ELR (cell line): ENCODE results near the gene SLC1A2.

Source experiments
- DNase-seq: peaks from one replicate; pipeline ENCODE4 v3.0.0-alpha.2; 2015; ENCODE audit warnings: low read depth

The SLC1A2 gene

DNA sequence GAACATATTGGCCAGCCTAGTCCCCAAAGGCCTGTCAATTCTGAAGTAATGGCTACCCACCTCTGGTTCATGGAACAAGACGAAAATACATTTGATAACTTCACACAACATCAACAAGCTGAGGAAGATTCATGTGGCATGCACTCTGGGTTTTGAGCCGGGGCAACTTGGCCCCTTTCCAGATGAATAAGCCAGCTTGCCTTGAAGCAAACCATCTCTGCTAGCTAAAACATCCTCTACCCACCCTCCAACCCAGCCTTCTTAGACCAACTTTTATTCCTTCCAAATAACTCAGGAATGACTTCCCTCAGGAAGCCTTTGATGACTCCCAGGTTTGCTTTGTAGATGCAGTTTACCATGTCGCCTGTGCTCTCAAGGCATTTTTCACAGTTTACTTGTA lies 94.4 kb downstream of the SLC1A2 start:
- peak; percentile 42 for DNase-seq

DNA sequence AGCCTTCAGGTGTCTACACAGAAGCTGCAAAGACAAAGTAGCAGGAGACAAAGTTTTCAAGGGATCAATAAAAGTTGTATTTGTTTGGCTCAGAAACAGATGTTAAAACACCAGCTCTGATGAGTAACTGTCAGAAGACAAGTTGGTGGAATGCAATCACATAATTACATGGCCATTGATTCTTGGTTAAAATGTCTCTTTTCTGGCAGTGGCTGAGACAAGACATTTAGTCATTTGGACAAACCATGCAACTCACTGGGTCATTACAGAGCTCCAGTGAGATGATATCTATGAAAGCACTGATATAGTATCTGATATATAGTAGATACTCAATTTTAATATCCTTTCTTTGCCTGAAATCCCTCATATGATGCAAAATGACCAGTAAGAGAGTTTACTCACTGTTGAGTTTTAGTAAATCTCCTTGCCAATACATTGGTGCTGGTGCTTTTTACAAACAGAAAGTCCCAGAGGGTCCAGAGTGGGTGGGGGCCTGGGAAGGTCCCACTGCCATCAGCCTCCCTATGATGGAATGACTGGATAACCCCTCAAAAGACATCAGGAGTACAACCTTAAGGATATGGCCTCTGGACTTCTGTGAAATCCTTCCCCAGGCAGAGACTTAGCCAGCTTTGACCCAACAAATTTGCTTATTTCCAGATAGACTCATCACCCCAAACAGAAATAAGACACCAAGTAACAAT lies 95.0 kb downstream of the SLC1A2 start:
- DNase-seq: no peak

DNA sequence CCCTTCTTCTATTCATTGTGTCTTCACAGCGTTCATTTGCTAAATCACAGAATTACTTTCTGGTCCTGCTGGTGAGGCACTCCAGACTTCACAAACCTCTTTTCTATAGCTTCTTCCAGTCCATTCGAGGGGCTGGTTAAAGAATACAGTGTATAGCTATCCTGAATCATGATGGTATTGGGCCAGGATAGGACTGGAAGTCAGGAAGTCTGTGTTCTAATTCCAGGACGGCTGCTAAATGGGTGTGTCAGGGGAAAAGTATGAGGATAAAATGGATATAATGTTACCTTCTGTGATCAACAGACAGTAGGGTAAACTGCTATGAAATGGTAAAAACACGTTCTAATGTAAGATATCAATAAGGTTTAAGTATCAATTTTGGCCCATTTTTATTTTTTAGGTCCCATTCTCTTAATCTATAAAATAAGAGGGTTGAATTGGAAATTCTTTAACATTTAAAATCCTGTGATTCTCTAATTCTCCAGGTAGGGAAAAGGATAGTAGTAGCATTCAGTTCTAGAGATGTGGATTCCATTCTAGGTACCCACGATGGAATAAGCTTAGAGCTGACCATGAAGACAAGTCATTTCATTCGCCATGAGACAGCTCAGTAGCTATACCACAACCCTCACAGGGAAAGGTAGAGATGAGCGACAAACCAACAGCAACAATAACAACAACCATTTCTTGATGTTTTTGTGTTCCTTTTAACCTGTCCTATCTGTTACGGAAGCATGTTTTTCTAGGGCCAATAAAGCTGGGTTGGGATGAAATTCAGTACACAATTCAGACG lies 96.1 kb downstream of the SLC1A2 start:
- DNase-seq: peak; percentile 36

DNA sequence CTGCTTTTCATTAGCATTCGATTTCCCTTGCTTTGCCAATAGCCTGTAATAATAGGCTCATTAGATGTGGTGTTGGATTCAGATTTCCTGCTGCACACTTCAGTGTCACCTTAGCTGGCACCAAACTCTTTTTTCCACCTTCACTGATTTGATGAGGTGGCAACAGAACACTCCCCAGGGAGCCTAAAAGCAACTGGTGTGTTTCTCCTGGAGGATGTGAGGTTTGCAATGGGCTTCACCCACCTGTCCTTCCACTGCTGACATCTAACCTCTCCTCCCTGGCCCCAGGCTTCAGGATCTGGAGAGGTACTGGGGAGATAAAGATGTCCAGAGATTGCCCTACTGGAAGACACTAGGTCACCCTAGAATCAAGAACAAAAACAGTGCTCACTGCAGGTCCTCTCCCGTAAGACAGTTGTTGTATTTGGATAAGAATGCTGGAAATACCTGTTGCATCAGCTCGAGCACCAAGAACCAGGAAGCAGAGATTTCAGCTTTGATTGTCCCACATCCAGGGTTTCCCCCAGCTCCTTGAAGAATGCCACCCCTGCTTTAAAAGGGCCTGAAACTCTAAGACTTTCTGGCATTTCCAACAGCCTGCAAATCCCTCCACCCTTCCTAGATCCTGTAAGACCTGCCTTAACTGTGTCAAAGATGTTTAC lies 96.9 kb downstream of the SLC1A2 start:
- no peak for DNase-seq

DNA sequence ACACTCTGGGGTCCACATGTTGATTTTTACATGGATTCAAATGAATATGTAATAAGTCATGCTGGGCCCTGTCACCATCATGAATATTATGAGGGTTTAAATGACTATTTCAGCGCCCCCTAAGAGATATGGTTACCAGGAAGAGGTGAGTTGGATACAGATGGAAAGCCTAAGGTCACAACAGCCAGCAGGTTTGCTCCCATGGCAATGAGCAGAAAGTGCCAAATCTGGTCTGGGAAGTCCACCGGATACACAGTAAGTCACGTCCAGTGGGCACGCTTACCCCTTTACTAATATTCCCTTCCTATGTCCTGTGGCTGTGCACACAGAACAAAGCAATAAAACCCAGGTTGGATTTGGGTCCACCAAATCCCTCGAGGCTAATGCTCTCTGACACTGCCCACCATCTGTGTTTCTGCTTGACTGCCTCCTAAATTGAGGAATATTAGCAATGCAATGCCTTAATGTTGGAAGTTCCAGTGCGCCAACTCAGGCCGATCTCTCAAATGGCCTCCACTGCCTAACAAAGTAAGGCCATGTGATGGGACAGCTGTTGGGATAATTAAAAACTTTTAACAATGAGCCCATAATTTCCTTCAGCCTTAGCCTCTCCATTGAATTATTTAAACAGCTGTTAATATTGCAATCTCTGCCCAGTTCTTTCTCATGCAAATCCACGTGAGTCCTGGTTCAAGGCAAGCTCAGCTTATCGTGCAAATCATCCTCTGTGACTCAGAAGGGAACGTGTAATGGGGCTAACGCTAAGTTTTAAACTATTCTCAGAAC lies 97.6 kb downstream of the SLC1A2 start:
- peak; percentile 38 for DNase-seq

DNA sequence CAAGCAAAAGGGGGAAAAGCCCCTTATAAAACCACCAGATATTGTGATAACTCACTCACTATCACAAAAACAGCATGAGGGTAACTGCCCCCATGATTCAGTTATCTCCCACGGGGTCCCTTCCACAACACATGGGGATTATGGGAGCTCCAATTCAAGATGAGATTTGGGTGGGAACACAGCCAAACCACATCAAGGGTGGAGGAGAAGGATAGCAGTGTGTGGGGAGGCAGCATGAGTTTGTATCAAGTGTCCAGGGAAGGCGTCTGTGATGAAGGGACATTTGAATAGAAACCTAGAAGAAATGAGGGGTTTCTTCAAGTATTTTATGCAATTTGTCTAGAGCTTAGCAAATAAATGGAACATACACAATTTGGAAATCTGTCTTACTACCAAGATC lies 98.2 kb downstream of the SLC1A2 start:
- no peak for DNase-seq

DNA sequence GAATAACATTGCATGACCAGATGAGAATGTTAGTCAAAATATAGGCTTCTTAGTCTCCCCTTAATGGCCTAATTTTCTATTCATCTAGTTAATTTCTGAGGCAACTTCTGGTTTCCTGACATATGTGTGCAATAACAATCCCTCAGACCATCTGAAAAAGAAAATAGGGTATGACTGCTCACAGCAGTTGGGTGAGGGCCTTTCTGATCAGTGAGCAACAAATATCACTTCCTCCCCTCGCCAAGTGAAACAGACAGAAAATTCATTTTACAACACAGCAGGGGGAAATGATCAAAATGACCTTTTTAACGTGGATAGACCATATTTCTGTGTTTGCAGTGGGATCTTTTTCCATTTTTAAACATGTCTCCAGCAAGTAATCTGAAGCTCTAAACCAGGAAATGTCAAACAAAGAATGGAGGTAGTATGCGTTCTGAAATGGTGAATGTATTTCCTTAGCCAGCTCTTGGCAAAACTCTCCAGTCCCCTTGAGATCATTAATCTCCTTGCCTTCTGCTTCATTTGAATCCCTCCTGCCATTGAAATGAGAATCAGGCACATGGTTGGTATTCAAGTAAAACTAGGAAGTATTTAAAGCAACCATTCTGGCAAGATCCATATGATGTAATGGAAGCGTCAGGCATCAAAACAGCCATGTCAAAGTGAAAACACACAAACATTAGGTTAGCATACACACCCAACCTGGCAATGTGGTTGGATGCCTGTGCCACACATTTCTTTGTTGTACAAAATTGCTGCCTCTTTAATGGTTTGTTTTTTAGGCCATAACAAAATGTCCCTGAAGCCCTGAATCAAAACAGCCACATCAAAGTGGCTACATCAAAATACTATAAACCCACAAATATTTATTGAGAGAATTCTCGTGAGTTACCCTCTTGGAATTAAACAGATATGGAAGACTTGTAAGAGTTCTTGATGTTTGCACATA lies 100.1 kb downstream of the SLC1A2 start:
- no peak for DNase-seq

DNA sequence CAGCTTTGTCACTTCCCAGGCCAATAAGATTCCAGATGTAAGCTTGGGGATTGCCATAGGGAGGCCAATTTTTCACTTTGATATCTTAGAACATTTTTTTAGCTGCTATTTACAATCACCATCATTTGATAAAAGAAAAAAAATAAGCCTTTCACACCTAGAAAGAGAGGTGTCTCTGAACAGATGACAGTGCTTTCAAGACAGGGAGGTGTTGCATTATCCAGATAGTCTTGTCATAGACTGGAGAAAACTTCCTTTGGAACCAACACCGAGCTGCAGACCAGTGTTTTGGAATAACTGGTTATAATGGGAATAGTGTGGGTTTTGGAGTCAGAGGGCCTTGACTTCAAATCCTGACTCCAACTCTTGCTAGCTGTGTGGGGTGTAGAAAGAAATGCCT lies 101.0 kb downstream of the SLC1A2 start:
- DNase-seq: no peak

DNA sequence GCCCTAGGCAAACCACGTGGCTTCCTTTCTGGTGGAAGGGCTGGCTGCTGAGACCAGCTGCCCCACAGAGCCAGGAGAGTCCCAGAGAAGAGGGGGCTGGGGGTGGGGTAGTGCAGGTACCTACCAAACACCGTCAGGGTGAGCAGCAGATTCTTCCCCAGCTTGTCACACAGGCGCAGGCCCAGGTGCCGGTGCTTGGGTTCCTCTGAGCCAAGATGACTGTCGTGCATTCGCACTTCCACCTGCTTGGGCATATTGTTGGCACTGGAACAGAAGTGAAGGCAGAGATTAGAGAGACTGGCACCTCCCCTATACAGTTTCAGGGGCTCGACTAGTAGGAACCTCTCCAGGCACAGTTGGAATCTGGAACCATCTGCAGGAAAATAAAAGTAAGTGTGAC lies 102.1 kb downstream of the SLC1A2 start:
- no peak for DNase-seq

DNA sequence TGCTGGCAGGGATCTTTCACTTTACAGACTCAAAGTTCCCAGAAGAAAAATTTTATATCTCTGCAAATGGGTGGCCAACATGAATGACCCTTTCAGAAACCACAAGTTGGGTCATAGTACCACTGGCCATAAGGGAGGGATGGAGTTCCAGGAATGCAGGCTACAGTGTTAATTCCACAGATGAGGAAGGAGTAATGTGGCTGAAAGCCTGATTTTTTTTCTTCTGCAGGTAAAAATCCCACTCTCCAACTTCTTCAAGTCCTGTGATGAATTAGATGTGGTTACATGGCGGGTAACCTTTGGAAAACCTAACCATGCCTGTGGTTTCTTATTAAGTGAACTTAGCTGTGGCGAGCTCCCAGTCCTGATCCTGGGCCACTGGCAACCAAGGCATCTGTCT lies 103.2 kb downstream of the SLC1A2 start:
- DNase-seq: no peak

DNA sequence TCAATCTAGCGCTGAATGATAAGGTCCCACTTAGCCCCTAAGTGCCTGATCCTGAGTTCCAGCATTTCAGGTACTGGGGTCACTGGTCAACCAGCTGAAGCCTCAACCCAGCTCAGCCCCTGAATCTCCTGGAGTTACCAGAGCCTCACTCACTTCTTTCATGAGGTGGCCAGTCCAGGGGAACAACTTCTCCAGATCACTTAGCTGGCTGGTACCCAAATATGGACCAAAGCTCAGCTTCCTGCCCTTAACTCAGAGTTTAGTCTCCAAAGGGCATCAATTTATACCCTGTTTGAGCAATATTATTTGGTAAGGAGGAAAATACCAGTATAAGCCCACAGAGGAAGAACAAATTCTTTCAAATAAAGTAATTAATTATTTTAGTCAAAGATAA lies 105.6 kb downstream of the SLC1A2 start:
- DNase-seq: no peak

DNA sequence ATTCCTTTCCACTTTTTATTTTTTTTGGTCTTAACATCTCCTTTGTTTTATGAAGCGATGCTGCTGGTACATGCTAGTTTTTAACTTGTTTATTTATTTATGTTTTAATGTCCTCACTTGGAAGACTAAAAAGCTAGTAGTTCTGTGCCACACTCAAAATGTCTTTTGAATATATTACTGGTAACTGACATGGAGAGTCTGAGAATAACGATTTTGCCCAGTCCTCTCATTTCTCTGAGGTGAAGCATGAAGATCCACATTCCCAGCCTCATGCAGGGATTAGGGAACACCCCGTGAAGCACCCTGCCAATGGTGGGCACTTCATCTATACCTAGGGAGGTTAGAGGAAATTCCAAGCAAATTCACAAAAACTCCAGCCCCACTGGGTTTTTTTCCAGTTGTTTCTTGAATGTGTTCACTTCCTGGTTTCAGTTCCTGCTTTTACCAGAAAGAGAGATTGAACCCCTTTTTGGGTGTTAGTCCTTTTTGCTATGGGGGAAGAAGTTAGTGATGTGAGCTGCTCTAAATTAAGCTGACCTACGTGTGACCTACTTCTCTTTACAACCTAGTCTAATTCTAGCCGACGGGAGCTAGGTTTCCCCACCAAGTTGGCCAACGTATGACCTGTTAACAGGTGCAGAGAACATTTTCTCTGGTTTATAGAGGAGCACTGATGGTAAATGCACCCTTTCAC lies 106.1 kb downstream of the SLC1A2 start:
- no peak for DNase-seq

DNA sequence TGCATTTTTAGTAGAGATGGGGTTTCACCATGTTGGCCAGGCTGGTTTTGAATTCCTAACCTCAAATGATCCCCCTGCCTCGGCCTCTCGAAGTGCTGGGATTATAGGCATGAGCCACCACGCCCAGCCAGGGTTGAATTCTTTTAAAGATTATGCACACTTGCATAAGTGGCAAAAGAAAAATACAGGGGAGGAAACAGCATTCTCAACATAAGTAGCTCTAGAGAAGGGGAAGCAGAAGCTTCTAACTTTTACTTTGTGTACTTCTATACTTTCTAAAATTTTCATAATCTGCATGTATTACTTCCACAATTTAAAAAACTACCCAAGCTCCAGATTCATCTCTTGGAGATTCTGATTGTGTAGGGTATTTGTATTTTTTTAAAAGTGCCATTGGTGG lies 108.0 kb downstream of the SLC1A2 start:
- no peak for DNase-seq

DNA sequence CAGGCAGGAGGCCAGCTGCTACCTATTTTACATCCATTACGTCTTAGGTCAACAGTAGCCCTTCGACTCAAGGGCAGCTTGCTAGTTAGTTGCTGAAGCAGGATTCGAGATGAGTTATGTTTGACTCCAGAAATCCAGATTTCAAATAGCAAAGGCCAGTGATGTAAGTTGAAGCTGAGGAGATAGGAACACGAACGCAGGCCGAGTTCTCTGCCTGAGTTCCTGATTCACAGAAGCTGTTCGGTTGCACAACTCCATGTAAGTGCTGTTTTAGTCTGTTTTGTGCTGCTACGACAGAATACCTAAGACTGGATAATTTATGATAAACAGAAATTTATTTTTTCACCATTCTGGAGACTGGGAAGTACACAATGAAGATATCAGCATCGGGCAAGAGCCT lies 111.2 kb downstream of the SLC1A2 start:
- DNase-seq: no peak

DNA sequence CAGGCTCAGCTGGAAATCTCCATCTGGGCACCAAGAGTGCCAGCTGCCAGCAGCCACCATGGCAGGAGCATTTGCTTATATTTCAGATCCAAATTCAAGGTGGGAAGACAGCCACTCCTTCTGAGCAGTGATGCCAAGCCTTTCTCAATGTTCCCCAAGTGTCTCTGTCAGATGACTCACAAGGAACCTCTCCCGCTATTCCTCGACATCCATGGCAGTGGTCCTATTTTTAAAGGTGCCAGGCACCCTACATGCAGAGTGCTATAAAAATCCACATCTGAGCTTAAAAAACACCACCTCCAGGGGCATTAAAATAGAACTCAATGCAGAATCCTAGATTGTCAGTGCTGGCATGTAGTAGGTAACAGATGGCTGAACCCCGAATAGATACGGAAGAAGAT lies 112.1 kb downstream of the SLC1A2 start:
- DNase-seq: no peak

DNA sequence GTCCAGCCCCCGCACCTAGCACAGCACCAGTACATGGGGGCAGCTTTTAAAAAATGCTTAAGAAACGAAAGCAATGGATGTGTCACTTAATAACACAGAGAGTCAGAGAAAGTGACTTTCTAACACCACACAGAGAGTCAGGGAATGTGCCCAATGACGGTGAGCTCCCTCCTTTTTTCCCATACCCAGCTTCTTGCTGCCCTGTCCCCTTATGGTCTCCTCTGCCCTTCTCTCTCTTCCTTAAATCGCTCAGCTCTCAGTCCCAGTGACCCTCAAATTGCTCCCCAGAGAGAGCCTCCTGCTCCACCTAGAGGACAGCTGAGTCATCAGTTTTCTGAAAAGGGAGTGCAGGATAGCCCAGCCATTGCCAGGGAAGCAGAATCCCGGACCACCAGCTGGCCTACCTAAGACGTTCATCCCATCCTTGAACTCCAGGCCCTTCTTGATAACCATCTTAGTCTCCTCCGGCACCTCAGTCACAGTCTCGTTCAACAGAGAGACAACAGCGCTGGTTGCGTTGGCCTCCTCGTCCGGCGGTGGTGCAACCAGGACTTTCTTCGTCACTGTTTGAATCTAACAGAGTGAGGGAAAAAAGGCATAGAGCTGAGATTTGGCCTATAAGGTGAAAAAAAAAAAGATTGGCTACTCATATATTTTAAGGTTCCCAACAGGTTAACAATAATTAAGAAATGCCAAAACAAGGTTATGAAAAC lies 113.5 kb downstream of the SLC1A2 start:
- DNase-seq: peak; percentile 45

DNA sequence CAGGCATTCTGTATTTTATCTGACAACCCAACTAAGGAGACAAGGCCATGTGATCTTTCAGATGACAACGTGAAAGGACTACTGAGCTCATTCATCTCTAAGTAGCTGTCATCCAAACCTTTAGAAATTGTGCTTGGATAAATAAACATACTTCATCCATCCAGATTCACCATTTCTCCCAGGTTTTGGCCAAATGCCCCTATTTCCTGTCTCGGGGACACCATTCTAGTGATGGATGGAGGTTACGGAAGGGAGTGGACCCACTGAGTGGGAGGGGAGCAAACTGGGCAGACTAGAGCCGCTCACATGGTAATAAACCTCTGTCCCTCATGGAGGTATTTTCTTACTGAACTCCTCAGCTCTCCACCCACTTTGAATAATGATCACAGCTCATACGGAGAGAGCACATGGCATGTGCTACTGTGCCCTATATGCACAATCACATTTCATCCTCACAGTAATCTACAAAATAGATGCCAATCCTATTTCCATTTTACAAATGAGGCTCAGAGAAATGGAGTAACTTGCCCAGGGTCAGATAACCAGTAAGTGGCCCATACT lies 114.4 kb downstream of the SLC1A2 start:
- no peak for DNase-seq

DNA sequence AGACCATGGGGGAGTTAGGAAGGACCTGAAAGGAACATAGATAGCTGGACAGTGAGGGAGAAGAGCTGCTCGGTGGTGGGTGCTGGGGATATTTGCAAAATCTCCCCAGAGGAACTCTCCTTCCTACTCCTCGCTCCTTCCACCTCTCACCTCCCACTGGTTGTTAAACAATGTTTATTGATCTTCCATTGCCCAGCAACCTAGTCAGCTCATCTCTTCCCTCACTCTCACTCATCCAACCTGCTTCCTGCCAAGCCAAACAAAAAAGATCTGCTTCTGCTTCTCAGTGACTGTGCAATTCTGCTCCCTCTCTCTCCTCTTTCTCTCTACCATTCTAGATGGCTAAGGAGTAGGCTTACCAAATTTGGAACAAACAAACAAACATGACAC lies 115.0 kb downstream of the SLC1A2 start:
- peak; percentile 58 for DNase-seq

DNA sequence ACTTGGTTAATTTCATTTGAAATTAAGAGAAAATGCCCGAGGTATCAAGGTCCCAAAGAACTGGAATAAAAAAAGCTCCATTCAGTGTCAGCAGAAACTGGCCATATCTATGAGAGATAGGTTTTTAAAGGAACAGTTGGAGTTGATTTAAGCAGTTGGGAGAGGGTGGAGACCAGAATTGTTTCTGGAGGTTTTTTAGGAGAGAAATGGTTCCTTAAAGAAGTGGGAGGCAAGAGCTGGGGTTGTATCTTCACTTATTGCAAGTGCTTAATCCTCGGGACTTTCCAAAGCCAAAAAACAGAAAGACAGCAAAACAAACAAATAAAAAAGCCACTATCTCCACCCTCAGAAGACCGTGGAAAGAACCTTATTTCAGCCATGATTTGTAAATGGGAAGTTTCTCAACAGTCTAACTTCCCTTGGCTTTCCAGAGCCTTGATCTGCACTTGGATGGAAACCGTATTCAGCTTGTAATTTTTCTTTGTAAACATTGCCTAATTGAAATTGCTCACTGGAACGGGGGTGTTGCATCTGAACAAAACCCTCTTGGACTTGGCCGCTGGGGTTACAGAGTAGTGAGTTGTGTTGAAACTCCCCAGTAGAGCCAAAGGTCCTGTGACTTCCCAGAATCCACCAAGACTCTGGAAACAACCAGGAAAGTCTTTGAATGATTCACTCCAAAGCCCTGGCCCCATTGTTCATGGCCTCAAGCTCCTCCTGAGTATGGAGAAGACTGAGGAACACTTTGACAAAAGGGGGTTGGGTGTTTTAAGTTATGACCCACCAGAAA lies 115.6 kb downstream of the SLC1A2 start:
- peak; percentile 23 for DNase-seq
